HuH-7 (cell line): Measurements from ENCODE around the gene EGR2.
"Not testable (repeated sequence)": the region's sequence is repeated elsewhere in the genome, so short reads cannot be mapped to it uniquely, and the experiment has no call there.

ENCODE experiments used
- DNase-seq: peaks from one replicate; pipeline ENCODE4 v3.0.0; 2011; ENCODE audit warnings: low spot score

EGR2 gene

DNA sequence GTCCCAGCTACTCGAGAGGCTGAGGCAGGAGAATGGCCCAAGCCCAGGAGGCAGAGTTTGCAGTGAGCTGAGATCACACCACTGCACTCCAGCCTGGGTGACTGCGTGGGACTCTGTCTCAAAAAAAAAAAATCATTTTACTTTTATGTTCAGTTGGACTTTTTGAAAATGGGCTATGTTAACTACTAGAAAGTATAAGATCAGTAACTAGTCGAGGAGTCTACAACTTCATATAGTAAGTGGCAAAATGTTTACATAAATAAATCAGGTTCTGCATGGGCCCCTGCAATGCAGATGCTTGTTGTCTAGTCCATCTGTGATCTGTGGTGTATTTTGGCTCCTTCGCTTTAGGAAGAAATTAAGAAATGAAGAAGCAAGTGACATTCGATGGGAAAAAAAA is 23.9 kb downstream of the EGR2 start:
- no peak for DNase-seq

DNA sequence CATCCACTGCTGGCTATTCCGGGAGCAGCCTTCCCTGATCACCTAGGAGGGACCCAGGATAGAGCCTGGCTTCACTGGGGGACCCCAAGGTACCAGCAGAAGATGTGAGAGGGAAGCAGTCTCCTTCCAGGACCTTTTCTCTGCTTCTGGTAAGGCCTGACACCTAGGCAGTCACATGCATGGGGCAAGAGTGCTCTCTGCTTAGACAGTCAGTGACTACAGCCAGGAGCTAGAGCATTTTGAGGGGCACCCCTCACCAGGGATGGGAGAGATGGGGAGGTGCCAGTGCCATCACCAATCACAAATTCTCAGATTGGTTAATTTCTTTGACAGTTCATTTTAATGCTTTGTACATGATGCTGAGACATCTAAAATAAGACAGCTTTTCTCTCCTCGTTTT is 25.6 kb downstream of the EGR2 start:
- DNase-seq: no peak

DNA sequence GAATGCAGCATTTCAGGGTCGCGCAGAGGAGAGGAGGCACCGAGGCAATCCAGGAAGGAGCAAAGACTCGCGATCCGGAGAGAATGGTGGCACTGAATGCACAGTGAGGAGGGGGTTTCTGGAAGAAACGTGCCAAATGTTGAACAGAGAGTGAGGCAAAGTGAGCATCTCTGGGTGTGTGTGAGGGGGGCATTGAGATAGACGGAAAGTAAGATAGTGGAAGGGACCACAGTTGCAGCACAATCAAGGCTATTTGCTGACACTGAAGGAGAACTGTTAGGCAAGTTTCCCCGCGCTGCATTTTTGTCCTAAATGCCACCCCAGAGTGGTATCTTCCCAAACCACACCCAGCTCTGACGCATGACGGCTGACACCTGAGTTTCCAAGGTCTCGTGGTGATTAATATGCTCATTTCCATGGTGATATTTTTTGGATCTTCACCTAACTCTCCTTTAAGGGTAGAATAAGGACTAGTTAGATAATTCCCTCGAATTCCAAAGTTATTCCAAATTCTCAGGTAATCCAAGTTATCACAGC is 26.1 kb downstream of the EGR2 start:
- DNase-seq: no peak

DNA sequence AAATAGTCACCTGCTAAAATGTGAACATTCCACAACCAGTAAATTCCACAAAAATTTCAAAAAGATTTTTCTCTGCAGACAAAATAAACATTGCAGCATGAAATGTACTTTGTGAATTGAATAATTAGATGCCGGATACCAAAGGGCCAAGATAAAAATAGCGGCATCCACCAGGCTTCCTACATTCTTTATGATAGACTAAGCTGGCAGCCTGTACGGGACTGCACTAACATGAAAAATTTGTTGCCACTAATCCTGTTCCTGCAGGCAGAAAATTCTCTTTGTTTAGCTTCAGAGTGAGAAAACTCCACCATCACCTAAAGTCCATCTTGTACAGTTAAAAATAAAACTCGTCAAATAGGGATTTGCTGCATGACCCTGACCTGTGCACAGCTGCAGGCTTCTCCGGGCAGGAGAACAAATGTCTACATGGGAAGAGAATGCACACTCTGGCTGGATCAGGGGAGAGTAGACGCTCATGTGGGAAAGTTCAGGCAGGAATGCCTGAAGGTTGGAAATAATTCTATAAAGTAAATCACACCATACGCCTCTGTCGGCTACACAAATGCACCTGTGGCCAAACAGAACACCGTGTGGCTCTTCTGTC is 27.2 kb downstream of the EGR2 start:
- no peak for DNase-seq

DNA sequence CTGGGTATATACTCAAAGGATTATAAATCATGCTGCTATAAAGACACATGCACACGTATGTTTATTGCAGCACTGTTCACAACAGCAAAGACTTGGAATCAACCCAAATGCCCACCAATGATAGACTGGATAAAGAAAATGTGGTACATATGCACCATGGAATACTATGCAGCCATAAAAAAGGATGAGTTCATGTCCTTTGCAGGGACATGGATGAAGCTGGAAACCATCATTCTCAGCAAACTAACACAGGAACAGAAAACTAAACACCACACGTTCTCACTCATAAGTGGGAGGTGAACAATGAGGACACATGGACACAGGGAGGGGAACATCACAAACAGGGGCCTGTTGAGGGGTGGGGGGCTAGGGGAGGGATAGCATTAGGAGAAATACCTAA is 27.9 kb downstream of the EGR2 start:
- not testable (repeated sequence) for DNase-seq

DNA sequence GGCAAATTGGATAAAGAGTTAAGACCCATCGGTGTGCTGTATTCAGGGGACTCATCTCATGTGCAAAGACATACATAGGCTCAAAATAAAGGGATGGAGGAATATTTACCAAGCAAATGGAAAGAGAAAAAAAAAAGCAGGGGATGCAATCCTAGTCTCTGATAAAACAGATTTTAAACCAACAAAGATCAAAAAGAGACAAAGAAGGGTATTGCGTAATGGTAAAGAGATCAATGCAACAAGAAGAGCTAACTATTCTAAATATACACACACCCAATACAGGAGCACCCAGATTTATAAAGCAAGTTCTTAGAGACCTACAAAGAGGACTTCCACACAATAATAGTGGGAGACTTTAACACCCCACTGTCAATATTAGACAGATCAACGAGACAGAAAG is 31.6 kb downstream of the EGR2 start:
- DNase-seq: not testable (repeated sequence)

DNA sequence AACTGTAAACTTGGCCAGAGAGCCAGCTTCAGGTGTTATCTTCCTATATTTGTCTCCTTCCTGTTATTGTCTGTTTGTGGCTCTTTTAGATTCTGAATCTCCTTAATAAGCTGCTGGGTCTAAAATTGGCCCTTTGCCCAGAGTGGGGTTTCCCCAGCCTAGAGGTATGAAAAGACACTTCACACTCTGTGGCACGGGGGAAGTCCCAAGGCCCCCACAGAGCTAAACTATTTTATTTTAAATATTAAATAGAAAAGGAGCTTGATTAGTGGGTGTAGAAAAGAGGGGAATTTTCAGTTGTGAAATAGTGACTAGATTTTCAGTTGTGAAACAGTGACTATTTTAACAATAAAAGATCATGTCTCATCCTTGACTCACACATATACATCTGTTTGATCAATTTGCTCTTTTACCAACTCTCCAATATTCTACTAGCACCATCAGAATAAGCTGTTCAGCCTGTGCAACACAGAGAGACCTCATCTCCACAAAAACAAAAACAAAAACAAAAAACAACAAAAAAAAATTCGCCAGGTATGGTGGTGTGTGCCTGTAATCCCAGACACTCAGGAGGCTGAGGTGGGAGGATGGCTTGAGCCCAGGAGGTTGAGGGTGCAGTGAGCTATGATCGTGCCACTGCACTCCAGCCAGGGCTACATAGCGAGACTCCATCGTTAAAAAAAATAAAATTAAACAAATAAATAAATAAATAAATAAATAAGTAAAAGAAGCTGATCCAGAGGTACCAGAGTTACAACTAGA is 36.5 kb downstream of the EGR2 start:
- no peak for DNase-seq

DNA sequence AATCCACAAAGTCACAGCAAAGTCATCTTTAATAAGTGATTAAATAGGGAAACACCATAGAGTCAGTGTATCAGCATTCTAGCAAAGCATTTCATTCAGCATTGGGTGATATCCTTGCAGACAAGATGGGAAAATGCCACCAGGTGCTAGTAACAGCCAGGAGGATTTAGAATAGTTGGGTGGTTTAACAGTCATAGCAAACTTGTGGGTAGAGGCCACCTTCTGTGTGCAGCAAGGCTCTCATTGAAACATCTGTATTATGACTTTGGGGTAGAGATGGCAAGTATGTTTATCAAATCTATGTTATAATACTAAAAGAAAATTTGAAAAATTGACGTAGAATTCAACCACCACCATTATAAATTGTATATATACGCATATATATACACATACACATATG is 38.0 kb downstream of the EGR2 start:
- no peak for DNase-seq

DNA sequence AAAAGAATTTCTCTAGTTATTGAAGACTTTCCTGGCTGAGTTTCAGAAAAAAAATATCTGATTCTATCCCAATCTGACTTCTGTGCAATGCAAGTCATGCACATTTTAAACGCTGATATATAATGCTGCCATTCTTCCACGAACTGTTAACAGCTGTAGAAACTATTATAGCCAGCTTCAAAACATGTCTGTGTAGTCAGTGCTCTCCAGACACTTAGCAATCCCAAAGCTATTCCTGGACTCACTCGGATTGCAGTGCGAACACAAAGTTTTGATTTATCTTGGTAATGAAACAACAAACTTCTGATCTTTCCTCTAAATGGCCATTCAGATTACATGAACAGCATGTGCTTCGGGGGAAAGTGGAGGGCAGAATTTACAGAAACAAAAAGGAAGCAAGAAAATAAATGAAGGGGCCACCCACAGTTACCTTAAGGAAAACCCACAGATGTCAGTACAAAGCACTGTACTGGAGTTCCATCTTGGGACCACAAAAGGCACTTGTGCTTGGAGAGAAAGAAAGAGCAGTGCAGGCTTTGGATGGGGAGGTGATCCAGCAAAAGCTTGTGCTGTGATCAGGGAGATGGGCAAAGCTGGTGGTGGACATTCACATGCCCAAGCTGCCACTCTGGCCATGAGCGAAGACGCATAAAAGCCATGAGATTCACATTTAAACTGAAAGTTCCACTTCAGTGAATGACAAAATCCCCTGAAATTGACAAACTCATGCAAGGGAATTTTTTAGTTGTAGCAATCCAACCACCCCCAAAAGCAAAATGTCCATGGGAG is 43.8 kb downstream of the EGR2 start:
- DNase-seq: no peak

DNA sequence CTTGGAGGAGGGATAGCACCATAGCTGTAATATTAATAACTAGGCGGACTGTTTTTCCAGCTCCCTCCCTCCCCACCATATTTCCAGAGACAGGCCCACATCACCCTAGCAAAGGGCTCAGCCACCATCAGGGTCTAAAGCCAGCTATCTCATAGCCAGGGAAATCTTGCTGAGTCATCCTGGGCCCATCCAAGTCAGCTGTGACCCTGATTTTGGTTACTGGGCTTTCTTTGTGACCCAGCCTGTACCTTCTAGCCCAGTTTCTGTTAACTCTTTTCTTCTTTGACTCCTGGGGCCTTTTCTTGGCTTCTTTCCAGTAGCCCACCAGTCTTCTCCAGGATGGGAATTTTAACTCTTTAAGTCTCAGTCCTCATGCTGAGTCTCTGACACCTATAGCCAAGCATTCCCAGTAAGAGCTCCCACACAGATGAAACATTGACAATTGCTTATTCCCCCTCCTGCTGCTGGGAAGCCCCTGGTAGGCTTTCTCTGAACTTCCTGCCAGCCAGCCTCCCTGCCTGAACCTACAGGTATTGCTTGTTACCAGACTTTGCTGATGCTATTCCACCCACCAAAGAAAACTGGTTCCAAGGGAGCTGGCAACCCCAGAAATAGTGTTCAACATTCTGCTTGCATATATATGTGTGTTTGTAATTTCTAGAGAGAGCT is 46.5 kb downstream of the EGR2 start:
- no peak for DNase-seq

DNA sequence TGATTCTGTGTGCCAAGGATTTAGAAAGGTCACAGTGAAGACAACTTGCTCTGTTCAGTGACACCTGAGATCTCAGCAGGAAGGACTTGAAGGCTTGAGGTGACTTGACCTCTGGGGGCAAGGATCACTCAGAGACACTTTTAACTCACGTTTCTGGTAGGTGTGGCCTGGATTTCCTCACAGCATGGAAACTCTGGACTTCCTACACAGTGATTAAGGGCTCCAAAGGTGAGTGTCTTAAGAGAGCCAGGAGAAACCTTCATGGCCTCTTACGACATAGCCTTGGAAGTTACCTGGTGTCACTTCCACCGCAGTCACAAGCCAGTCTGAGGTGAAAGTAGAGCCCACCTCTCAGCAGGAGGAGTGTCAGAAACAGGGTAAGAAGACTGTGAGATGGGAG is 49.8 kb downstream of the EGR2 start:
- DNase-seq: no peak

DNA sequence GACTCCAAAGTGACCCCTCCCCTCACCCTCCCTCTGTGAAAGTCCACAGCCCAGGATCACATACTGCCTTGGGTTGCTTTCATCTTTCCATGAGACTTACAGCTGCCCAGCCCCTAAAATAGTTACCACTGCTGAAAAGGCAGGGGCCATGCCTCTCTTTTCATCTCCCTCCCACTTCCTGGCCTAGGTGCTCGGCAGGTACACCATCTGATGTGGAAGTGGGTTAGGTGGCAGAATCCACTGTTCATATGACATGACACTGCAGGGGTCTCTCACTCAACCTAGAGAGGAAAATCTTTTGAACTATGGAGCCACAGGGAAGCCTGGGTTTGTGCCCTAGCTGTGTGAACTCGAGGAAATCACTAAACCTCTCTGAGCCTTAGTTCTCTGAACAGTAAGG is 50.4 kb downstream of the EGR2 start:
- DNase-seq: no peak

DNA sequence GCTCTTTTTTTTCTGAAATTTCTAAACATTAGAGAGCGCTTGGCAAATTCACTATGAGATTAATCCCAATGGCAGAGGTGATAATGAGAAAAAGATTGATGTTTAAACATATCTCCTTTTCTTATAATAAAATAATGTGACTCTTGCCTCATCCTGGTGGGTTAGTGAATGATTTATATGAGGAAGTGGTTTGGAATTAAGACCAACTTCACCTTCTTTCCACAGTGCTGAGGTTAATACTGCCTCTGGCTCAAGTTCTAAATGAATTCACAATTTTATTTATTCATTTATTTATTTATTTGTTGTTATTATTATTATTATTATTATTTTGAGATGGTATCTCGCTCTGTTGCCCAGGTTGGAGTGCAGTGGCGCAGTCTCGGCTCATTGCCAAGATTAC is 52.2 kb downstream of the EGR2 start:
- DNase-seq: no peak

DNA sequence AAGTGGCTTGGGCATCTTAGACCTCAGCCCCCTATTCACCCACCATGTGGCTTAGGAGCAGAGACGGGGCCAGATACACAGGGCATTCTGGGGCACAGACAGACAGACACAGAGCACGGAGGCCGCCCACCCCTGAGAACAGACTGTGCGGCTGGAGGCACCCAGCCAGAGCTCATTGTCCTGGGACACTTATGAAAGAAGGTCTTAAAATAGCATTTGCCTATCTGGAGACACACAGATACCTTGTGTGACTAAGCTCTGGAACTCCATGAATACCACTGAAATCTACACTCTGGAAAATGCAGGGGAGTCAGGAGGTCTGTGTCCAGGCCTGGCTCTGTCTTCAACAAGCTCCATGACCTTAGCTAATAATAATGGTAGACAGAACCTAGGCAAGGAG is 53.0 kb downstream of the EGR2 start:
- DNase-seq: no peak
